CMK (cell line): Measurements from ENCODE around the gene SLC30A2.

Experiments used
- DNase-seq: peaks from one replicate; pipeline ENCODE4 v3.0.0-alpha.2; 2010; ENCODE audit warnings: low read depth

Gene SLC30A2

DNA sequence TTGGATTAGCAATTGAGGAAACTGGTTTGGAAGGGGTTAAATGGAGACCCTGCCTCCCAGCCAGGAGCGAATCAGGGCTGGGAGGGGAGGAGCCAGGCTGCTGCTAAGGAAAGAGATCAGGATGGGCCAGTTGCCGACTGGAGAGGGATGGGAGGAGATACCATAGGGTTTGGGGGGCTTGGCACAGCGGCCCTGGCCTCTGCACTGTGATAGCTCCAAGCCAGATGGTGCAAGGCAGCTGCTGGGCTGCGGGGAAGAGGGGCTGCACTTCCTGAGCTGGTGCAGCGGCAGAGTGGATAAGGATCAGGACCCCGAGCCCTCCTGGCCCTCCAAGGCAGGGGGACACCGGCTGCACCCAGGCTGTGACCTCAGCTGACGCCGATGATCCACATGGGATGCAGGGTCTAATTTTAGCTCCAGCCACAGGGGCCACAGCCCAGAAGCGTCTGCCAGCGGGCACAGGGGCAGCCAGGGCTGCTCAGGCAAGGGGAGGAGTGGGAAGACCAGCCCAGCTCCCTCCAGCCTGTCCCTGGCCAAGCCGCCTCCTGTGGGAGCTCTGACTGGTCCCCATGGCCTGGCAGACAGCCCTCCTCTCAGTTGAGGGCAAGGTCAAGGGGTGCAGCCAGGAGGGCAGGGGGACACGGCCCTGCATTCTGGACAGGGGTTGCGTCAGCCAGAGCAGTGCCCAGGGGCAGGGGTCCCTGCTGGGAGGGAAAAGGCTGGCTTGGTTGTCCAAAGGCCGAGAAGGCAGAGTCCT, 24.1 kb downstream of the SLC30A2 start, which contains the start of gene EXTL1:
EXTL1 (plus strand) TSS at position 129 of the 757 bp plus-strand sequence. CDS start 872 bp downstream, outside the sequence.
- DNase-seq = no peak

DNA sequence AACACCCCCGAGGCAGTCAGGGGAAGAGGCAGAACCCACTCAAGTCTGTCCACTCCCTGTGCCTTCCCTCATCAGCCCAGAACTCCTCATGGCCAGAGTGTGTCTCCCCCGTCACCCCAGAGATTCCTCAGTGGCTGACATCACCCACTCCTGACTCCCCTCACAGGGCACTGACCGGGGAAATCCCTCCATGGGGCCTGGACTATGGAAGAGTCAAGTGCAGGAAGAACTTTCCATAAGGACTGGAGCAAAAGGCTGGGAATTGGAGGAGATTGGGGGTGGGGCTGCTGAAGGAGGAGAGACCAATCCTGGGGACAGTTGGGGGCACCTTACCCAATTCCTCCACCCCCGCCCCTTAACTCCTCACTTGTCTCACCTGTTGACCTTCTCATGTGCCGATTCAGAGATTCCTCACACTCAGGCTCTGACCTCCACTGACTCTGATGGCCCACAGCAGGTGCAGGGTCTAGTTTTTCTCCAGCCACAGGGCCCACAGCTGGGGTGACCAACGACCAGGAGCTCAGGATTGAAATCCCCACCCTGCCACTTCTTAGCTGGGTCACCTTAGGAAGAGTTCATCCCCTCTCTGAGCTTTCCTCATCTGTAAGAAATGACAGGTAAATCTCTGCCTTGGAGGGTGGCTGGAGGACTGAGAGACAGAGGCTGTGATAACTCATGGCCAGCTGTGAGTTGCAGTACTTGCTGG, 24.8 kb downstream of the SLC30A2 start:
- no peak for DNase-seq

DNA sequence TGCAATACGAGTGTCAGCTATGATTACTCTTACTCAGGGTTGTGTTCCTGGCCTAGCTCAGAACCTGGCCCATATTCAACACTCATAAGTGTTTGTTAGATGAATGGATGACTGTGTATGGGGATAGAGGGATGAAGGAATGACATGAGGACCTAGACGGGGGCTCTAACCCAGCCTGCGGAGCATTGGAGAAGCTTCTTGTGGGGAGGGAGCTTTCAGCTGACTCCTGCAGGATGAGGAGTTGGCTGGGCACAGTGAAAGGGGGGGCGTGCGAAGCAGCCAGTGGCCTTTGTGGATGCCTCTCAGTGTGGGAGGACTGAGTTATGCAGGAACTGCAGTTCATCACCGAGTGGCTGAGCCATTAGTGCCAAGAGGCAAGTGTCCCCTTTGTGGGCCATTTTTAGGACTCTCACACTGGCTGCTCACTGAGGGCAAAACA, 25.6 kb downstream of the SLC30A2 start:
- DNase-seq = no peak

DNA sequence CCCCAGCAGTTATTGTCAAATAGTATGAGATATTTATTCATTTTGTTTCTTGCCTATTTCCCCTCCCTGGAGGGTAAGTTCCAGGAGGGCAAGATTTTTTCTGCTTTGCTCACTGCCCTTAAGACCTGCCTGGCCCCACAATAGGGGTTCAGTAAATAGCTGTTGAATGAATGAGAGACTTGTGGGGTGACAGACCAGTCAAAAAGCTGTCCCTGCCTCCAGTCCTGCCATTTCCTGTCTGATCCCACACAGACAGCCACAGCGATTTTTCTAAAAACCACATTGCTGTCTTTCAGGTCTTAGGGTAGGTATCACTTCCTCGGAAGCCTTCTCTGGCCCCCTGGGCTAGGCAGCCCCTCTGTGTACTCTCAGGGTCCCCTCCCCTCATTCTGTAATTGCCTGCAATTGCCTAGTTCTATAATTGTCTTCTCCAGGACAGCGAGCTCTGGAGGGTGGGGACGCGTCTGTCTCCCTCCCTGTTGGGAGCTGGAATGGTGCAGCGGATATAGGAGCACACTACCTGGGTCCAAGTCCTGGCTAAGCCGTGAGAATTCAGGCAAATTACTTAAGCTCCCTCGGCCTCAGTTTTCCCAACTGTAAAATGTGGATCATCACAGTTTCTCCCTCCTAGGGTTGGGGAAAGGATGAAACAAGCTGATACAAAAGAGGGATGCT, 26.1 kb downstream of the SLC30A2 start:
- no peak for DNase-seq

DNA sequence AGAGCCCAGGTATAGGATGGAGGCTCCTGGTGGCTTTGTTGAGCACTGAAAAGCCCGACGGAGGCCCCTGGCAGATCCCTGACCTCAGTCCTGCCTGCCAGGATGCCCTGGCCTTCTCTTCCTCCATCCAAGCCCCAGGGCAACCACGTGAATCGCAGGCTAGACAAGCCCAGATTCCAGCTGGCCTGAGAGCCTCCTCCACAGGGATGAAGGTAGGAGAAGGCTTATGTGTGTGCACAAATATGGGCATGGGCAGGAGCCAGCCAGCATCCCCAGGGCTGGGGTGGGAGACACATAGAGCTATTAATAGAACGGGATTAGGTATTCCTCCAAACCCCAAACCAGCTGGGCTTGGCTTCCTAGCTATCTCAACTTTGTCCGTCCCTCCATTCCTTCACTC, 28.3 kb downstream of the SLC30A2 start:
- no peak for DNase-seq

DNA sequence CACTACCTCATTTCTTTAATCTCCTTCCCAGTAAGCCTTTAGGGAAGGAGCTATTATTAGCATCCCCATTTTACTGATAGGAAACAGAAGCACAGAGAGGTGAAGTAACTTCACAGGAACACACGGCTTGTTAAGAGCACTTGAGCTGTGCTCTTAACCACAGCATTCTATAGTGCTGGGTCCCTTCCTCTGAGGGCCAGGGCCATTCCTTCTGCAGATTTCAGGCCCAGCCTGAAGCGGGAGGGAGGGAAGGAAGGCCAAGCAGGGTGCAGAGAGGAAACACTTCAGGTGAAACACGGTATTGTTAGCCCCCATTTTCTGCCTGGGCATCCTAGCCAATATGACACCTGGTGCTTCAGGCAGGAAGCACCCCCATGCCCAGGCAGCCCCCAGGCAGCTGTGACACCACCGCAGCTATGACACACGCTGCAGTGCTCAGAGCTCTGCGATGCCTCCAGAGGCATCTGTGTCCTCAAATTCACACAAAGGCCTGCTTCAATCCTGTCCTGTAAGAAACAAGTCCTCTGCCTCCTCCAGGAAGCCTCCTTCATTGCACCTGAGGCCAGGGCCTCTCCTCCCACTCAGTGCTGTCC, 28.9 kb downstream of the SLC30A2 start:
- DNase-seq = no peak

DNA sequence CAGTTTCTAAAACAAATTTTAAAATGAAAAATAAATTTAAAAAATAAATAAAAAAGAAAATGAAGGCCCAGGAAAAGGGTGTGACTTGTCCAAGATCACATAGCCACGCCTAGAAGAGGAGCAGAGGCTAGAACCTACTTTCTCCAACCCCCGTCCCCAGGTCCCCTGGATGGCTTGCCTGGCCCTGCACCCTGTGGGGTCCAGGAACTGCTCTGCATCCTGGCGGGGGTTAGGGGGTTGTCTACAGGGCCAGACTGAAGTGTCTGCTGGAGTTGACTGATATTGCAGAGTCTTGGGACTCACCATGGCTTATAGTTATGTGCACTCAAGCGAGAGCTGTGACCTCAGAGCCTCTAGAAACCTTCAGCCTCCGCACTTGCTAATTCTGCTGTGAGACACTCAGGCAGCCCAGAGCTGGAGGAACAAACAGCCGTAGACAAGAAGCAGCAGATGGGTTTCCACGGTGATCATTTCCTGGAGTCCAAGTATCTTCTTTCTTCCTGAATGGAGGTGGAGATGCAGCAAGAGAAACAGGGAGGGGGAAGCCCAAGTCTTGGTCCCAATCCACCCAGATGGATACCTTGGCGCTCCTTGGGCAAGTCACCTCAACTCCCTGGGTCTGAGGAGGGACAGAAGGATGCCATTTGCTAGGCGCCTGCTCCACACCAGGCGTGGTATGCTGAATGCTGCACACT, 29.5 kb downstream of the SLC30A2 start:
- DNase-seq = no peak

DNA sequence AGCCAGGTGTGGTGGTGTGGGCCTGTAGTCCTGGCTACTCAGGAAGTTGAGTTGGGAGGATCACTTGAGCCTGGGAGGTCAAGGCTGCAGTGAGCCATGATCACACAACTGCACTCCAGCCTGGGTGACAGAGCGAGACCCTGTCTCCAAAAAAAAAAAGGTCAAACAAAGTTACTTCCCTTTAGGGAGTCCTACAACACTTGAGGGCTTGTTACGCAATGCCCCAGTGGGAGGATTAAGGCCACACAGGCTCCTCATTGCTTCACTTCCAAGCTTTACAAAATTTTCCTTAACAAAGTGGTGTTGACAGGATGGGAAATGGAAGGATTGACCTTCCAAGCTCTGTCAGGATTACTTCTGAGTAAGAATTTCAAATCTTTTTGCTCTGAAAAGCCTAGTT, 30.6 kb downstream of the SLC30A2 start:
- DNase-seq = no peak

DNA sequence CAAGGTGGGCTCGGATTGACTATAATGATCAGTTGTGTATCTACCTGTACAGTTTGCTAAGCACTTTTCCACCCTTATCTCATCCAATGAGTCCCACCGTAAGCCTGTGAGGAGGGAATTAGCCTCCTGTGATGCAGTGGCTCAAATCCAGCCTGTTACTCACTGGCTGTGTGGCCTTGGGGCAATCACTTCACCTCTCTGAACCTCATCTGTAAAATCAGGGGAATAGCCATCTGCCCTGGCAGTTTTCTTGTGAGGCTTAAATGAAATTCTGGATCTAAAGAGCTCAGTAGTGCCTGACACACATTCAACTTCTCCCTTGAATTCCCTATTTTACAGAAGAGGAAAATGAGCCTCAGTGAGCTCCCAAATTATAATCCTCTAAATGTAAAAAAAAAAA, 31.7 kb downstream of the SLC30A2 start:
- no peak for DNase-seq

DNA sequence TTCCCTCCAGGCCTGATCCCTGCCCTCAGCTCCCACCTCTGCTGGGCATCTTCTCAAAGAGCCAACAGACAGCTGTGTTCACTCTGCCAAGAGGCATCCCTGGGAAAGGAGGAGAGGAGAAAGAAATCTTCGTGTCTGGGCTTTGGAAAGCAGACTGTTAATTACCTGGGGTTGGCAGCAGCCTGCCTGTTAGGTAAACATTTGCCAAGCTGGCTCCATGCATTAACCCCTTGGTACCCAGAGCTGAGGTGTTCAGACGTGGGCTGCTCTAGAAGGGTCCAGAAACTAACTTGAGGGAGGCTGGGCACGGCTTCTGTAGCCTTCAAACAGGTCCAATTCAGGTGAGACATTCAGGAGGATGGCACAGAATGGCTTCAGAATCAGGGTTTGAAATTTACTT, 33.1 kb downstream of the SLC30A2 start:
- DNase-seq = no peak

DNA sequence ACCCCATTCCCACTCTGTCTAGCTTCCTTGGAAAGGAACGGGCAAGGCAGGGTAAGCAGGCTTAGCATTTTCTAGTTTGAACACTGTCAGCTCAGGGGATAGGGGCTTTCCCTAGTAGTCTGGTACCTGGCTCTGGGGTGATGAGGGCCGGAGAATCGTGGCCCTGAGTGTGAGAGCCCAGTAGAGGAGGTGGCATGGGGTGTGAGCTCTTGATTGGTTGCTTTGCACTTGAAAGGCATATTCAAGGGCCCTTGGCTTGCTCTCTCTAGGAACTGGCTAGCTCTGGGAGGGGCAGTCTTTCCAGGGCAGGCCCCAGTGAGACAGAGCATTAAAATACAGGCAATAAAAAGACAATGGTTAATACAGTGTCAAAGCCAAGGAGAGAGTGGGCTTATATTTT, 35.1 kb downstream of the SLC30A2 start:
- DNase-seq = no peak

DNA sequence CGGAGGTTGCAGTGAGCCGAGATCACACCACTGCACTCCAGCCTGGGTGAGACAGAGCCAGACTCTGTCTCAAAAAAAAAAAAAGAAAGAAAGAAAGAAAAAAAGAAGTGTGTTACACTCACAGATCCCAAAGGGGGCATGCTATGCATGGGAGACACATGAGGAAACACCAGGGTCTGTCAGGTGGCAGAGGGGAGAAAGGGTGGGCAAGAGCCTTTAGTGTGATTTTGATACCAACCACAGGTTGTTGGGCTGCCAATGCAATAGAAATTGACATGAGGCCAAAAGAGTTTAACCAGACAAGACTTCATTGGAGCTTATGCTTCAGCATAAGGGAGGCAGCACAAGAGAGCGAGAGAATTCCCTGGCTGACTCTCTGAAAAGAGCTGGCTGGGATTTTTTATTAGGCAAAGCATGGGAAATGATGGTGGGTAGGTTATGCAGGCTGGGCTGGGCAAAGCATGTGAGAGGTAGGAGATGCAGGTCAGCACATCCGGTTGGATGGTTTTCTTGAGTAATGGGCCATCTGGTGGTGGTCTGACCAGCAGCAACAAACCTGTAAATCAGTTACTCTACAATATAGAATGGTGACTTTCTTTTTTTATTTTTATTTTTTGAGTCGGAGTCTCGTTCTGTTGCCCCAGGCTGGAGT, 36.0 kb downstream of the SLC30A2 start:
- no peak for DNase-seq

DNA sequence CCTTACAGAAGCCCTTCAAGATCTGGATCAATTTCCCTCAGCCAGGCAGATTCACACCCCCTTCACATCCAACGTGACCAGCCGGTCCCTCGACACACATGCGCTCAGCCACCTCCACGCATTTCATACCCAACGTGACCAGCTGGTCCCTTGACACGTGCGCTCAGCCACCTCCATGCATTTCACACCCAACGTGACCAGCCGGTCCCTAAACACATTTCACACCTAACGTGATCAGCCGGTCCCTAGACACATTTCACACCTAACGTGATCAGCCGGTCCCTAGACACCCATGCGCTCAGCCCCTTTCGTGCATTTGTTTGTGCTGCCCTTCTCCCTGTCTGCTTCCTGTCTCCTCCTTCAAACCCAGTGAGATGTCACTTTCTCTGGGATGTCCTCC, 39.2 kb downstream of the SLC30A2 start:
- no peak for DNase-seq

DNA sequence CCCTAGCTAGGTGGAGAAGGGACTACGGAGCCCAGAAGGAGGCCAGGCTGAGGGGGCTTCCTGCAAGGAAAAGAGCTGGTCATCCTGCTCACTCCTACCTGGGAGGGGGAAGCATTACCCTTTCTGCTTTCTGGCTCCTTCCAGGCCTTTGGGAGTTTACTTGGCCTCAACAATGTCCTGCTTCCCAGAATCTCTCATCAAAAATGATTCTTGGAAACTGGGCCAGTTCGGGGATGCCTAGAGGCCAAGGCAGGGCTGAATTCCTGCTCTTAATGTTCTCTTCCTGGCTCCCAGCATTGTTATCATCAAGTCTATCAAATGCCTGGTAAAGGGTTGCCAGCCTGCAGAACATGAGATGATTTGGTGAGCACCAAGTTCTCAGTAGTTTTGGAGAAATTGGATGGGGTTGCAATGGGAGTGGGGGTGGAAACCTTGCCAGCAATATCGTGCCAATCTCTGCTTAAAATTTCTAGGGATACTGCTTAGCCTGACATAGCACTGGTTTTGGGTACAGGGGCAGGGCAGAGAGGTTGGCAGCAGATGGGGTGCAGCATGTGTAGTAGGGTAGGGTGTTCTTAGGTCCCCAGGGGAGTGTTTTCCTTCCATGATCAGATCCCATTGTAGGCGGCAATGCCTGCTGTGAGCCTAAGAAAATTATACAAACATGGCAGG, 40.3 kb downstream of the SLC30A2 start:
- no peak for DNase-seq

DNA sequence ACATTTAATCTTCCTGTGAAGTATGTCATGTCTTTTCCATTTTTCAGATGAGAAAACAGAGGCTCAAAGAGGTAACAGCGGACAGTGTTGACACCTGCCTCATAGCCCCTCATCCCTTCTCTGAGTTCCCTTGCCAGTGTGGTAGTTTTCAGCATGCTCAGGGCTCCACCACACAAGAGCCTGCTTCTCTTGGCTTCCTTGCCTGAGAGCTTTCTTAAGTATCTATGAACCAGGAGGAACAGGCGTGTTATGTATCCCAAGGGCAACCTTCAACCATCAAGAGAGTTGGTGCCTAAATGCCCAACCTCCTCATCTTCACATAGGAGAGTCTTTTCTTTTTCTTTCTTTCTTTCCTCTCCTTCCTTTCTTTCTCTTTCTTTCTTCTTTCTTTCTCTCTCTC, 42.2 kb downstream of the SLC30A2 start:
- no peak for DNase-seq

DNA sequence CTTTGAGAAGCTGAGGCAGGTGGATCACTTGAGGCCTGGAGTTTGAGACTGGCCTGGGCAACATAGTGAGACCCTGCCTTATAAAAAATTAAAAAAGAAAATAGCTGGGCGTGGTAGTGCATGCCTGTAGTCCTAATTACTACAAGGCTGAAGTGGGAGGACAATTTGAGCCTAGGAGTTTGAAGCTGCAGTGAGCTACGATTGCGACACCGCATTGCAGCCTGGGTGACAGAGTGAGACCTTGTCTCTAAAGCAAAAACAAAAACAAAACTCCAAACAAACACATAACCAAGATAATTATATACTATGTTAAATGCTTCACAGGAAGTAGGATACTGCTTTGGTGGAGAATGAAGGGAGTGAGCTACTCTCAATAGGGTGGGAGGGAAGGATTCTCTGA, 42.7 kb downstream of the SLC30A2 start:
- DNase-seq = no peak

DNA sequence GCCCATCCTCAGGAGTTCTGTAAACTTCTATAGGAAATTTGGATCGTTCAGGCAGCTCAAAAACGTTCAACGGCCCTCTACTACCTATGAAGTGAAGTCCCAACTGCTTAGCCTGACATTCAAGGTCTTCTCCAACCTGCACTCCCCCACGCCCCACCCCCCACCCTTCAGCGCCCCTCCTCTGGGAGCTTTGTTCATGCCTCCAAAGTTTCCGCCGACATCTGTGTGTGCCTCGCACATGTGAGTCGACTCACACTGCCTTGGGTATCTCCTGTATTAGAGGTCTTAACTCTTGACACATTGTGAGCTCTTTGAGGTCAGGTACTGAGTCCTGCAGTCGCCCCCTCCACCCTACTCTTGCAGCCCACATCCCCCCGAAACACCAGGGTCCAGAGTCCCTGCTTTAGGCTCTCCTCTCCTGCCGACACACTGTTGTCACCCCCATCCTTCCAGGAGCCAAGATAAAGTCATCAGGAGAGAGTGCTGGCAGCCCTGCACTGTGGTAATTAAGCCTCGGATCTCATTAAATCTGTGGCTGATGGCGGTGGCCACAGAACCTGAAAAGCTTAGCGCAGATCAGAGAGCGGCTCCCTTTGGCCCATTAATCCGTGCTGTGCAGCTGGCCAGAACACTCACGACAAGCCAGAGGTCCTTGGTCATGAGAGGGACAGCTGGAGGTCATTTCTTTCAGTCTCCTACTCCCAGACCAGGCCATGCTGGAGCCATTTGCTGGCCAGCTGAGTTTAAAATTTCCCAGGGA, 46.7 kb downstream of the SLC30A2 start:
- no peak for DNase-seq

DNA sequence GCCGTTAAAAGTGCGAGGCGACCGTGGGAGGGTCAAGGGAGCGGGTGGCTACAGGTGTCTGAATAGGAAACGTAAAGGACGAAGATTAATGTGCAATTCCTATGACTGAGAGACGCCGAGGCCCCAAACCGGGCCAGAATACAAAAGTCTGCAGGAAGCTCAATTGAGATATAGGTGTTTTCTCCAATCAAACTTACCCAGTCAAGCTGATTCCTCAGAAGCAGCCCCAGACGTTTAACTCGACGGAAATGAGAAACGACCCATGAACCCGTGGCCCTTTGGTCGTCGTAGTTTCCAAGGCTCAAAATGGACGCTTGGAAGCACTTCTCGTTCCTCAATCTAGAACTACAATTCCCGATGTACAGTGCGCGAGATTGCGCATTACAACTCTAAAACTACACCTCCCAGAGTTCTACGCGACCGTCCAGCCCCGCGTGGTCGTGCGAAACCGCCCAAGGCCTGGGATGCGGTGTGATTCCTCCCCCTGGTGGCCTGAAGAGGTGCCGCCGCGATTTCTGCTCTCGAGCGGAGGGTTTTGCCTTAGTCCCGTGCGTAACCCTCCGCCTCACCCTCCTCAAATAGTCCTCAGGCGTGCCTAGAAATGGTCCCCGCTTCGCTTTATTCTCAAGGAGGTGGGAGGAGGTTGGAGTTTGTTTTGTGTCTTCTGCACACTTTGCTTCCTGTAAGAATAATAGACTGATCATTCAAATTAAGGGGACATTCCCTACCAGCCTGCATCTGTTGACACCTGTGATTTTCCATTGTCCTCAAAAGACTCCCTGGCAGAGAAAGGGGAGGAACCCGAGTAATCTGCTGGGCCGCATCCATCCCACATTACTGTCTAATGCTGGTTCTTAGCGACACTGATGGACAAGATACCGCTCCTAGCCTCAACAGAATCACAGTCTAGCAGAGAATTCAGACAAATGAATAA, 47.8 kb downstream of the SLC30A2 start, which contains the start of gene PAFAH2:
PAFAH2 (minus strand) TSS at position 236 of the 934 bp plus-strand sequence. CDS start 7,247 bp downstream, outside the sequence.
- peak; percentile 99 for DNase-seq
